T-helper 1 cell (primary cell): ENCODE measurements around the gene WWP2.
"Not testable (repeated sequence)": the region's sequence is repeated elsewhere in the genome, so short reads cannot be mapped to it uniquely, and the experiment has no call there.

Experiments
- DNase-seq, 5 donors: peaks; one replicate each; pipeline ENCODE4 v3.0.0-alpha.2; 2012 to 2020

Gene WWP2

DNA sequence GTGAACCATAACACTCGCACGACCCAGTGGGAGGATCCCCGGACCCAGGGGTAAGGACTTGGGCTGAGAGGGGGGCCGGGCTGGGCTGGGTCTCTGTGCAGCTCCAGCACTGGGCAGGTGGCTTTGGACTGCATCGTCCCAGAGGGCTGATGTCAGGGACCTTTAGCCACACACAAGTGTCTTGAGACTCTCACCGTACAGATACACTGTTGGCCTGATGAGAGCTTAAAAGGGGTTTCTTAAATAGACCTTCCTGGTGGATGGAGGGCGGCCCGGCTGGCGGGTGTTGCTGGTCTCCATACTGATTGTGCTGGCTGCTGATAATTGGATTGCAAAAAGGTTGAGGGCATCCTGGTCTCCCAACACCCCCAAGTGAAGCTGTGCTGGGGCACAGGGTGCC lies 167.3 kb downstream of the WWP2 start:
- DNase-seq = no peak

DNA sequence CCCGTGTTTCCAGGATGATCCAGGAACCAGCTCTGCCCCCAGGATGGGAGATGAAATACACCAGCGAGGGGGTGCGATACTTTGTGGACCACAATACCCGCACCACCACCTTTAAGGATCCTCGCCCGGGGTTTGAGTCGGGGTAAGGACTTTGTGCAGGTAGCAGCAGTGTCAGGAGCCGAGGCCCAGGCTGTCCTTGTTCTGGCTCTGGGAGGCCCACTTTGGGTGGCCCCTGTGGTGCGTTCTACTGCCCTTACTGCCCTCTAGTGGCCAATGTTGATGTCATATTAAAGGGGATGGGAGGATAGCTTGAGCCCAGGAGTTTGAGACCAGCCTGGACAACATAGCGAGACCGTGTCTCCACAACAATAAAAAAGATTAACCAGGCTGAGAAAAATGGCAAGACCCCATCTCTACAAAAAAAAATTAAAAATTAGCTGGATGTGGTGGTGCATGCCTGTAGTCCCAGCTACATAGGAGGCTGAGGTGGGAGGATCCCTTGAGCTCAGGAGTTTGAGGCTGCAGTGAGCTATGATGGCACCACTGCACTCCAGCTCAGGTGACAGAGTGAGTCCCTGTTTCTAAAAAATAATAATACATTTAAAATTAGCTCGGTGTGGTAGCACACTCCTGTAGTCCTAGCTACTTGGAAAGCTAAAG lies 168.1 kb downstream of the WWP2 start:
- DNase-seq = peak in 3 of 5 donors; percentile 26 to 46 (median 37)

DNA sequence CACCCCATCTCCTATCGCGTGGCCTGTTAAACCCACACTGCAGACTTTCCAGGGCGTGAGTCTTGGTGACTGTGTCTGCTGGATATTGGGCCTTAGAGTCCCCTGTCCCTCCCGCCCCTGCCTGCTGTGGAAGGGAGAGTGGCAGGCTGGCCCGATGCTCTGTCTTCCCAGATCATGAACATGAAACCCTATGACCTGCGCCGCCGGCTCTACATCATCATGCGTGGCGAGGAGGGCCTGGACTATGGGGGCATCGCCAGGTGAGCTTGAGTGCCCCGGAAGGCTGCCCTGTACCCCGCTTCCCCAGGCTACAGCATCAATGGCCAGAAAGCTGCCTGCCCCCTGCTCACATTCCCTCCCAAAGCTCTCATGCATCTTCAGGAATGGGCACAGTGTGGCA lies 169.5 kb downstream of the WWP2 start:
- DNase-seq = no peak

DNA sequence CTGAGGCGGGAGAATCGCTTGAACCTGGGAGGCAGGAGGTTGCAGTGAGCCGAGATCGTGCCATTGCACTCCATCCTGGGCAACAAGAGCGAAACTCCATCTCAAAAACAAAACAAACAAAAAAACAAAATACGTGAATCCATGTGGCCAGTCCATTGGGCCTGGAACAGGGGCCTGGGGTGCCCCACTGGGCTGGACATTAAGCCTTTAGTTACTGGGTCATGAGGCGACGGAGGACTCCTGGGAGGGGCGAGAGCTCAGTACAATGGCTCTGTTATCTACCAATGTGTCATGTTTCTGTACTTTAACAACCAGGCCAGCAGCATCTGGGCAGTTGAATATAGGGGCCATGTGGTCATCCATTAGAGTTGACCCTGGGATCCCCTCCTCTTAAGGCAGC lies 170.1 kb downstream of the WWP2 start:
- DNase-seq = no peak

DNA sequence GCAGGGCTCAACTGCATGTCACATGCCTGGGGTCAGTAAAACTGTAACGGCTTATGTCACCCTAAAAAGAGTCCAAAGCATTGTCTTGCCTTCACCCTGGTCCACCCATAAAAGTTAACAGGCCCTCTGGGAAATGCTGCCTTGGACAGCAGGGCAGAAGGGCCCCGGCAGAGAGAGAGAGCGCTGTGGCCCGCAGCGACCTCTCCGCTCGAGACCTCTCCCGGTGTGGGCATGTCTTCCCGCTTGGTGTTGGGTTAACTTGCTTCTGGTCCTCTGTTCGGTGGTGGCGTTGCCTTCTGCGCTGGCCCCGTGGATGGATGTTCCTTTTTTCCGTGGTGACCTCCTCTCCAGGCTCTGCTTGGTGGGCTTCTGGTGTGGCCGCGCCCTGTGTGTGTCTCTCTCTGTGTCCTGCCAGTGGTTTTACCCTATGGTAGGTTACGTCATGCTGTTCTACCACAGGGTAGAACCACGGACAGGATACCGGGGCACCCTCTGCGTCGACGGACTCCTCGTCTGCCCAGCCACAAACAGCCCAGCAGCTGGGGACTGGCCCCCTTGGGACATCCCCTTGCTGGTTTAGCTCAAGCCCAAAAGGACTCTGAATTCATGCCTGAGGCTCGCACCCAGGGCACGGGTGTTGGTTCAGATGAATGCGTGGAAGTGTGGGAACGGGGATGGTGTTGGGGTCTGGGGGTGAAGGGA lies 170.7 kb downstream of the WWP2 start:
- no peak for DNase-seq

DNA sequence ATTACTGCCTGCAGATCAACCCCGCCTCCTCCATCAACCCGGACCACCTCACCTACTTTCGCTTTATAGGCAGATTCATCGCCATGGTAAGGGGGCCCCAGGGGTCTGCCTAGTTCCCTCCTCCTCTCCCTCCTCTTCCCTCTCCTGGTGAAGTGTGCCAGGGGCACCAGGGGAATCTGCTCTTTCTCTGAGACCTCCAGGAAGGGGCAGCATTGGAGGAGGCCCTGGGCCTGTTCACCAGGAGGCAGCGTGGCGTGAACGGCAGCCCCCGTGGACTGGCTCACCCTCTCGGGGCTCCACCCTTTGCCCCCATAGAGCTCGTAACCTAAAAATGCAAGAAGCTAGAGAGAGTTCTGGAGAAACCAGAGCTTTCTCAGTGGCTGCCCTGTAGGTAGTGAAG lies 171.9 kb downstream of the WWP2 start:
- DNase-seq = no peak

DNA sequence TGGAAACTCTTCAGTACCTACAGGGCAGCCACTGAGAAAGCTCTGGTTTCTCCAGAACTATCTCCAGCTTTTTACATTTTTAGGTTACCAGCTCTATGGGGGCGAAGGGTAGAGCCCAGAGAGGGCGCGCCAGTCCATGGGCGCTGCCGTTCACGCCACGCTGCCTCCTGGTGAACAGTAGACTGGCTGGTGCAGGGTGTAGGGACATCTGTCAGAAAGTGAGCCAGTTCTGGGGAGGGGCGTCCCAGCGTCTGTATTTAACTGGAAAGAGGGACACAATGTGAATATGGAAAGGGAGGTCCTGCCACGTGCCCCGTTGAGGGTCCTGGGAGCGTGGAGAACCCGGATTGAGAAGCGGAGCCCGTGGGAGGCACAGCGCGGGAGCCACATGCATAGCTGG lies 172.6 kb downstream of the WWP2 start:
- DNase-seq = no peak

DNA sequence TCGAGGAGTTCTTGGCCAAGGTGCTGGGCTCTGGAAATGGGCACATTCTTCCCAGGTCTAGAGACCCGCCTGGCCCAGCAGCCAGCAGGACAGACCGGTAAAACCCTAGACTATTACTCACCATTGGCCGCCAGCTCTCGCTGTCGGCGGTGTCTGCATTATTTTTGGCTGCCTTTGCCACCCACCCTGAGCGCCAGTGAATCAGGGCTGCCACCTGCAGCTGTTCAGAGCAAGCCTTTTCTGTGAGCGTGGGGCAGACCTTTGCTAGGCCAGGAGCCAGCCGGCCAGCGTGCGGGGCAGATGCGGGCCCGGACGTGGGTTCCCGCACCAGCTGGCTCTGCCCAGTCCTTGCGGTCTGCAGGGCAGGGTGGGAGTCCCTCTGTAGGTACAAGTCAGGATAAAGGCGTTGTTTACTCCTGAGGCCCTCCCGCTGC lies 173.2 kb downstream of the WWP2 start:
- DNase-seq = no peak

DNA sequence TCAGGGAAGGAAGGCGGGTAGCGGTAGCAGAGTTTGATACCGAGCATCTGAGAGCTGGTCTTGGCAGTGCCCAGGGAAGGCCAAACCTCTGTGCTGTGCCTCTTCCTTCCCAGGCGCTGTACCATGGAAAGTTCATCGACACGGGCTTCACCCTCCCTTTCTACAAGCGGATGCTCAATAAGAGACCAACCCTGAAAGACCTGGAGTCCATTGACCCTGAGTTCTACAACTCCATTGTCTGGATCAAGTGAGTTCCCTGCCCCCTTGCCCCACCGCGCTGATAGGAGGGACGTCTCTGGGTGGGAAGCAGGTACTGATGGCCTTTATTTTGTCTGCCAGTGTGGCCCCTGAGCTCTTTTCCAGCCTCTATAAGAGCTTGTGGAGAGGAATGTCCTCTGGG lies 173.6 kb downstream of the WWP2 start:
- no peak for DNase-seq

DNA sequence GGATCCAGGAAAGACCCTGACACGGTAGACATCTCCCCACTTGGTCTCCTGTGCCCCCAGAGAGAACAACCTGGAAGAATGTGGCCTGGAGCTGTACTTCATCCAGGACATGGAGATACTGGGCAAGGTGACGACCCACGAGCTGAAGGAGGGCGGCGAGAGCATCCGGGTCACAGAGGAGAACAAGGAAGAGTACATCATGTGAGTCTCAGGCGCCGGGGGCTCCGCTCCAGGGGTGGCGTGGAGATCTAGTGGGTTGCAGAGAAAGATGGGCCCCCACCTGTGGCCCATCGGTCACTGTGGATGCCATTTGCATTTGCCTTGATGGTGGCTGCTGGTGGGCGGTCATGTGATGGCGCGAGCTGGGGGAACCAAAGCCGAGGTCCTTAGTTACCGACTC lies 174.1 kb downstream of the WWP2 start:
- DNase-seq = no peak

DNA sequence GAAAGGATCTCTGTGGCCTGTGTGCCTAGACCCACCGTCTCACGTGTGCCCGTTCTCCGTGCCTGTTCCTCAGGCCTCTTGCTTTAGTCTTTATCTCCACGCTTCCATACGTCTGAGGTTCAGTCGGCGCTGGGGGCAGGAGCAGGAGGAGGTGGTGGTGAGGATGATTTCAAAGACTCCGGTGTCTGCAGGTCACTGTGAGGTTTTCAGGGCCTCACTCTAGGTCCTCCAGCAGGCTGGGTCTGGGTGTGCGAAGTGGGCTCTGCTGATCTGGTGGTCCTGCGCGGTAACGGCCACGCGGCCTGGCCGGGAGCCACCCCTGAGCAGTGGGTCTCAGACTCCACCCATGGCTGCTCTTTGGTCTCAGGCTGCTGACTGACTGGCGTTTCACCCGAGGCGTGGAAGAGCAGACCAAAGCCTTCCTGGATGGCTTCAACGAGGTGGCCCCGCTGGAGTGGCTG lies 174.6 kb downstream of the WWP2 start:
- no peak for DNase-seq

DNA sequence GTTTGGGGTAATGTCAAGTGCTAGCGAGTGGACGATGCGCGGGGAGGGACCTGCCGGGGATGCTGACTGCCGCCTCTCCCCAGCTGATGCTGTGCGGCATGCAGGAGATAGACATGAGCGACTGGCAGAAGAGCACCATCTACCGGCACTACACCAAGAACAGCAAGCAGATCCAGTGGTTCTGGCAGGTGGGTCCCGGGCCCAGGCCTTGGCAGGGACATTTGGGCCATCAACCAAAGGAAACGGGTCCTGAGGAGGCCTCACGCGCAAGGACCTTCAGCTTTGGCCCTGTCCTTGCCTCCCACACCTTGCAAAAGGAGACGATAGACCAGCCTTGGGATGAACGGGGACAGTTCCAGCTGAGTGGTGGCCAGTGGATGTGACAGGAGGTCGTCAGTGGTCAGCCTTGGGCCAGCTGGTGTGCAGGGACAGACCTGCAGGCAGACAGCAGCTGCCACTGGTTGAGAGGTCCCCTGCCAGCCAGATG lies 175.4 kb downstream of the WWP2 start:
- no peak for DNase-seq

DNA sequence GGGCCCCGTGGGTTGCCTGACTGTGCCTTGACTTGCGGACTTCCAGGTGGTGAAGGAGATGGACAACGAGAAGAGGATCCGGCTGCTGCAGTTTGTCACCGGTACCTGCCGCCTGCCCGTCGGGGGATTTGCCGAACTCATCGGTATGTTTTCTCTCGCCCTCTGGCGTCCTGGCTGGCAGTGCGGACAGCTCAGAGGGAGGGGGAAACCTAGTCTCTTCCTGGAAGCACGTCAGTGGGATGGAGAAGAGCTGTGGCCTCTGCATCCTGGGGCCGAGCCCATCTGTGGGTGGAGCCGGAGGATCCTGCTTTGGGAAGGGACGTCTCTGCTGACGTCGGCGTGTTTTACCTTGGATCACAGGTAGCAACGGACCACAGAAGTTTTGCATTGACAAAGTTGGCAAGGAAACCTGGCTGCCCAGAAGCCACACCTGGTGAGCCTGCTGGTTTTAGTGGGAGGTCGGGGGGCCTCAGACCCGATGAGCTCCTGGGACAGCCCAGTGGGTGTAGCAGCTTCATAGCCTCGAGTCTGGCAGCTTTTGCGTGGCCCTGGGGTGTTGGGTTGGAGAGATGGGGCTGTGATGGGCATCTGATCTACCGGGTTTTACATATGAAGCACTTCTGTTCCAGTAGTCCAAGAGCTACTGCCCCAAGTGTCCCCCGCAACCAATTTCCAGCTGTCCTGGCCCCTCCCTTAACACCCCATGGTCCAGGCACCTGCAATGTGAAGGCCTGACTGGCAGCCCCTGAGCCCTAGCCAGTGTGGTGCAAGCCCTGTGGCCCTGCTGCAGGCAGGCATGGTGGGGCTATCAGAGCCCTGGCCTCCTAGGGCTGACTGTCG lies 177.1 kb downstream of the WWP2 start:
- no peak for DNase-seq

DNA sequence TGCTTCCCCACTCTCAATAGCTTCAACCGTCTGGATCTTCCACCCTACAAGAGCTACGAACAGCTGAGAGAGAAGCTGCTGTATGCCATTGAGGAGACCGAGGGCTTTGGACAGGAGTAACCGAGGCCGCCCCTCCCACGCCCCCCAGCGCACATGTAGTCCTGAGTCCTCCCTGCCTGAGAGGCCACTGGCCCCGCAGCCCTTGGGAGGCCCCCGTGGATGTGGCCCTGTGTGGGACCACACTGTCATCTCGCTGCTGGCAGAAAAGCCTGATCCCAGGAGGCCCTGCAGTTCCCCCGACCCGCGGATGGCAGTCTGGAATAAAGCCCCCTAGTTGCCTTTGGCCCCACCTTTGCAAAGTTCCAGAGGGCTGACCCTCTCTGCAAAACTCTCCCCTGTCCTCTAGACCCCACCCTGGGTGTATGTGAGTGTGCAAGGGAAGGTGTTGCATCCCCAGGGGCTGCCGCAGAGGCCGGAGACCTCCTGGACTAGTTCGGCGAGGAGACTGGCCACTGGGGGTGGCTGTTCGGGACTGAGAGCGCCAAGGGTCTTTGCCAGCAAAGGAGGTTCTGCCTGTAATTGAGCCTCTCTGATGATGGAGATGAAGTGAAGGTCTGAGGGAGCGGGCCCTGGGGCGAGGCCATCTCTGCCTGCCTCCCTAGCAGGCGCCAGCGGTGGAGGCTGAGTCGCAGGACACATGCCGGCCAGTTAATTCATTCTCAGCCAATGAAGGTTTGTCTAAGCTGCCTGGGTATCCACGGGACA lies 177.9 kb downstream of the WWP2 start:
- no peak for DNase-seq

DNA sequence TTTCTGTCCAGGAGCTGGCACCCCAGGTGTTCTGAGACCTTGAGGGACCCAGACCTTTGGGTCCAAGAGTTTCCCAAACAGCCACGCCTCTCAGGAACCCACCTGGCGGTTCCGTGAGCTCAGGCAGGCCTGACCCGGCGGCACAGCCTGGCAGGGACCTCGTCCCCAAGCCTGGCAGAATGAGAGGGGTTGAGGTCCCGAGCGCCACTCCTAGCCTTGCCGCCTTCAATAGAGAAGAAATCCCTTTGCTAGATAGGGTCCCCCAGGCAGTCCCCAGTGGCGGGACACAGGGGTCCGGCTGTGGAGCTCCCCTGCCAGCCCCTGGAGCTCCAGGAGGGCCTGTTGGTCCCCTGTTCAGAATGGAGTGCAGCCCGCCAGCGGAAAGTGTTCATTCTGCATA lies 178.5 kb downstream of the WWP2 start:
- DNase-seq = no peak

DNA sequence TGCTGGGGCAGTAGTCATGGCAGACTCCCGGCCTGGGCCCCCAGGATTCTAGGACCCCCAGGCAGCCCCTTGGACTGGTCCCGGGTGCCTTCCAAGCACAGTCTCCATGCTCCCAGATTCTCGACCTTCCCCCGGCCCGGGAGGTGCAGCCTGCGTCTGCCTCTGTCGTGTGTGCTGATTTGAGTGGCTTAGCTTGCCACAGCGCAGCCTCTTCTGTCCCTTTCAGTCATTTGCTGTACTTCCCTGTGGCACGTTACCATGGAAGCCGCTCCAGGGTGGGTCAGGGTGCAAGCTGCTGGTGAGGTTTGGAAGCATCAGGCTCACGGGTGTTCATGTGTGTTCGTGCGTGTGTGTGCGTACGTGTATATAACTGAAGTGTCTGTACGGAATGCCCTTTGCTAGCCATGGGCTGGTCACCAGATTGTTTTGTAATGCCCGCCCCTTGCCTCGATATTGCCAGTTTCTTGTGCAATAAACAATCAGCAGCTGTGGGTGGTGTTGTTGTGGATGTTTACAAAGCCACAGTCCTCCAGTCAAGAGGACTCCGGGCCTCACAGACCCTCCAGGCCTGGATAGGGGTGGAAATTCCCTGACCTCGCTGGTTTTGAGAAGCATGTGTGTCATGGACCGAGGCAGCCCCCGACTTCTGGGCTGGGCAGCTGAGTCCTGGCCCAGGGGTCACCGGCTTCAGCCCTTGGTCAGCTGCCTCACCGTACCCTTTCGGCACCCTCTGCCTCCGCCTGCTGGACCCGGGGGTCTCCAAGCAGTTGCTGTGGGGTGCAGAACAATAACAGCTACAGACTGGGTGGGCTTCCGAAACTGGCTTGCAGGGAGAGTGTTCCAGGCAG lies 179.3 kb downstream of the WWP2 start:
- DNase-seq = no peak

DNA sequence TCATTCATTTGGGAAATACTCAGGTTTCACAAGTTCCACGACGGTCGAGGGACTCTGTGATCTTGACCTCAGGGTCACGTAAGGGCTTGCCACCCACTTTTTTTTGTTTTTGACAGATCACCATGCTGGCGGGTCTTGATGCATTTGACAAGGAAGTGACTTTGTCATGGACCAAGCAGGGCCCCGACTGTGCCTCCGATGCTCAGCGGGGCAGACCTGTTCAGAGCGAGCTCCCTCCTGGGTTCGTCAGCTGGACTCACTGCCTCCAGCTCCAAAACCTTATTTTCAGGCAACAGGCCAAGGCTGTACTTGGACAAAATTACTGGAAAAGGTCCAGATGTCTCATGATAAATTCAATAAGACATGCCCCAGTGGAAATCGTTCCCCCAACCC lies 180.0 kb downstream of the WWP2 start:
- DNase-seq = no peak

DNA sequence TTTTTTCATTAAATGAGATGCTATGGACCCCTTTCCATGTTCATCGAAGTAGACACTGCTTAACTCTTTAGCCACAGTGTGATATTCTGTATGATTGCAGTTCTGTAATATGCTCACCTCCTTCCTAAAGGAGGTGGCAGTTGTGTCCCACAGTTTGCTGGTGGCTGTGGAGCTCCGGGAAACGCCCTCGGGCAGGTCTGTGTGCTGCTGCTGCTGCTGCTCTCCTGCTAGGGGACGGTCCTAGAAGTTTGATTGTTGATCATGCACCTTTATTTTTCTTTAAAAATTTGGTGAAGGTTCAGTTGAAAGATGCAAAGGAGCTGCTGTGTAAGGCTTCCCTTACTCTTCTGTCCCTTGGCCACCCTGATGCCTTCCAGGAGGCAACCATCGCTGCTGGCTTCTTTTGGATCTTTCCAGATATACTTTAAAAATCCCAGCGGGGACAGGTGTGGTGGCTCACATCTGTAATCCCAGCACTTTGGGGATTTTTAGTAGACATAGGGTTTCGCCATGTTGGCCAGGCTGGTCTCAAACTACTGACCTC lies 180.6 kb downstream of the WWP2 start:
- DNase-seq = no peak

DNA sequence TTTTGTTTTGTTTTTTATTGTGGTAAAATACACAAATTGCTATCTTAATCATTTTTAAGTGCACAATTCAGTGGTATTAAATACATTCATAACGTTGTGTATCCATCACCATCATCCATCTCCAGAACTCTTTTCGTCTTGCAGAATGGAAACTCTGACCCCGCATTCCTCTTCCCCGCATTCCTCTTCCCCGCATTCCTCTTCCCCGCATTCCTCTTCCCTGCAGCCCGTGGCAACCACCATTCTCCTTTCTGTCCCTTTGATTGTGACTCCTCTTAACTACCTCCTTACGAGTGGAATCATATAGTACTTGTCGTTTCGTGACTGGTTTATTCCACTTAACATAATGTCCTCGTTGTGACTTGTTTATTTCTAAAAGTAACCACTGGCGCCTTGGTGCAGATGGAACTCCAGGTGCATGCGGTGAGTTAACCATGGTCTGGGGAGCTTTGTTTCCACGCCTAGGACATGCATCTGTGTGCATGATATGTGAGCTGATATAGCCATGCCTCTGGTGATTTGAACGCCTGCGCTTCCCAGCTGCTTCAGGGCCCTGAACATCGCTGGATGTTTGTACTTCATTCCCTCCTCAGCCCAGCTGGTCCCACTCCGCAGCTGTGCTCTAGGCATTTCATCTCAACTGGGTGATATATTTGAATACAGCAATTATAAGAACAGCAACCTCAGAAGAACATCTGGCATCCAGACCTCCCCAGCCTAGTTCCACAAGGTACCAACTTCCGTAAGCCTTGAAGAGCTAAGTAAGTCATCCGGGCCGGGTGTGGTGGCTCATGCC lies 181.3 kb downstream of the WWP2 start:
- DNase-seq = not testable (repeated sequence)

DNA sequence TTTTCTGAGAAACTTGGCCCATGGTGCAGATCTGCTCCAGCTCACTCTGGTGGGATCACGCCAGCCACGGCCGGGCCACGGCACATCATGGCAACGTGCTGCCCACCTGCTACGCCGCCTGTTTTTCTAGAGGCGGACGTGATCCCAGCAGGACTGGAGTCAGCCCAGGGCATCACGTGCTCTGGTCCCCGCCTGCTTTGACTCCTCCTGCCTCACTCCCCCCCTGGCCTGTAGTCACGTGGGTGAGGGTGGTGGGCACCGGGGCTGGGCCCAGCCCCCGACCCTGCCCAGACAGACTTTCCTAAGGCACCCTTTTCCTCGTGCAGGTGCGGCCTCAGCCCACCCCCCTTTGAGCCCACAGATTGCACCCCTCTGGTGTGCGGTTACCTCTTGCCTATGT lies 188.3 kb downstream of the WWP2 start:
- not testable (repeated sequence) for DNase-seq
